ENCODE data around the gene DKK2.

DNA sequence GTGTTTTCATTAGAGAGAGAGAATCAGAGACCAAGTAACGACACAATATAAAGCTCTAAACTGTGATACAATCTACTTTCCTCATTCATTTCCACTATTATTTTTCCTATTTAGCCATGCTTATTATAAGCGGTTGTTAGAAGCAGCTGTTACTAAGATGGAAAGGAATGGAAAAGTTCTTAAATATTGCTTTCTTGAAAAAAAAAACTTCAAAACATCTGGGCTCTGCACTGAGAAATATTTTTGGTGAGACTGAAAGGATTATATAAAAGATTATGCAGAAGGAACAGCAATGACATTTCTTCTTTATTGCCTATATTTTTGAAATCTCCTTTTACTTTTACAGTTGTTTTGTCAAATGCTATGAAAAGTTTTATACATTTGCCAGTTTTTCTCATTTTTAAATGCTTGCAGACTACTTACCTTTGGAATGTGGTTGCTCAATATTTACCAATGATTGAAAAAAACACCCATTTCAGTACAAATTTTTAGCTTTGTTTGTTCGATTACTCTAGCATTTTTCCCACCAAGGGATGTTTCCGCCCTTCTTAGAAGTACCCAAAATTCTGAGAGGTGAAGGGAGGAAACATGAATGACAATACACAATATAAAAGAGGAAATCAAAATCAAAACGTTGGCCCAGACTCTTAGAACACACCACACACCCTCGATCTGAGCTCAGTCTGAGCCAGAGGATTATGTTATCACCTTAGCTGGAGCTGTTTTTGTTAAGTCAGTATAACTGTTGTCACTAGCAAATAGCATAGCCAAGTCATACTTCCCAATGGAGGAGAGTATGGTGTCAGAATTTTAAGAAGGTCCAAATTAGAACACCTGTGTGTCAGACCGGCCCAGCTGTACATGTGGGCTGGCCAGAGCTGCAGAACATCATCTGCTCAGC lies 18.4 kb downstream of the DKK2 start:
- no peak for TF ChIP-seq TCF7L2 (IDR thresholded peaks at IDR 0.05; ENCODE audit: low read depth, low read length)
- TF ChIP-seq CTCF (IDR thresholded peaks at IDR 0.05 in 2 of 3, conservative IDR thresholded peaks at IDR 0.05 in 1 of 3; ENCODE audit: insufficient read depth in 2 of 3, low read depth in 1 of 3, low read length in 3 of 3), result no peak
- no peak for TF ChIP-seq LCOR (CRISPR knock-in tag; IDR thresholded peaks at IDR 0.05)
- TF ChIP-seq, protein P1, sequence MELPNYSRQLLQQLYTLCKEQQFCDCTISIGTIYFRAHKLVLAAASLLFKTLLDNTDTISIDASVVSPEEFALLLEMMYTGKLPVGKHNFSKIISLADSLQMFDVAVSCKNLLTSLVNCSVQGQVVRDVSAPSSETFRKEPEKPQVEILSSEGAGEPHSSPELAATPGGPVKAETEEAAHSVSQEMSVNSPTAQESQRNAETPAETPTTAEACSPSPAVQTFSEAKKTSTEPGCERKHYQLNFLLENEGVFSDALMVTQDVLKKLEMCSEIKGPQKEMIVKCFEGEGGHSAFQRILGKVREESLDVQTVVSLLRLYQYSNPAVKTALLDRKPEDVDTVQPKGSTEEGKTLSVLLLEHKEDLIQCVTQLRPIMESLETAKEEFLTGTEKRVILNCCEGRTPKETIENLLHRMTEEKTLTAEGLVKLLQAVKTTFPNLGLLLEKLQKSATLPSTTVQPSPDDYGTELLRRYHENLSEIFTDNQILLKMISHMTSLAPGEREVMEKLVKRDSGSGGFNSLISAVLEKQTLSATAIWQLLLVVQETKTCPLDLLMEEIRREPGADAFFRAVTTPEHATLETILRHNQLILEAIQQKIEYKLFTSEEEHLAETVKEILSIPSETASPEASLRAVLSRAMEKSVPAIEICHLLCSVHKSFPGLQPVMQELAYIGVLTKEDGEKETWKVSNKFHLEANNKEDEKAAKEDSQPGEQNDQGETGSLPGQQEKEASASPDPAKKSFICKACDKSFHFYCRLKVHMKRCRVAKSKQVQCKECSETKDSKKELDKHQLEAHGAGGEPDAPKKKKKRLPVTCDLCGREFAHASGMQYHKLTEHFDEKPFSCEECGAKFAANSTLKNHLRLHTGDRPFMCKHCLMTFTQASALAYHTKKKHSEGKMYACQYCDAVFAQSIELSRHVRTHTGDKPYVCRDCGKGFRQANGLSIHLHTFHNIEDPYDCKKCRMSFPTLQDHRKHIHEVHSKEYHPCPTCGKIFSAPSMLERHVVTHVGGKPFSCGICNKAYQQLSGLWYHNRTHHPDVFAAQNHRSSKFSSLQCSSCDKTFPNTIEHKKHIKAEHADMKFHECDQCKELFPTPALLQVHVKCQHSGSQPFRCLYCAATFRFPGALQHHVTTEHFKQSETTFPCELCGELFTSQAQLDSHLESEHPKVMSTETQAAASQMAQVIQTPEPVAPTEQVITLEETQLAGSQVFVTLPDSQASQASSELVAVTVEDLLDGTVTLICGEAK (IDR thresholded peaks at IDR 0.05), result no peak
- TF ChIP-seq, protein P1 (CRISPR knock-in tag; IDR thresholded peaks at IDR 0.05), result no peak
